OCI-LY1 (cell line): ENCODE measurements around the gene TUBA1A.

Source experiments
- CTCF ChIP-seq: fragments of 200-600 bp; sonication (generic), shearing (Covaris generic); IDR thresholded peaks from 2 replicates; pipeline ENCODE4 v1.5.1; 2017; ENCODE audit warnings: mild to moderate bottlenecking, antibody characterized with exemption, low read length, moderate library complexity, mixed read lengths
- EZH2 ChIP-seq: fragments of 200-600 bp; sonication (generic), shearing (Covaris generic); IDR thresholded peaks from 2 replicates; pipeline ENCODE4 v1.8.0; 2017; ENCODE audit warnings: borderline replicate concordance, mixed run types, mild to moderate bottlenecking, antibody characterized with exemption, low read length, moderate library complexity, mixed read lengths

GRCh38 chr12:49236423-49236822 lies 47.5 kb upstream of the TUBA1A start:
- TF ChIP-seq CTCF, result no peak
- no peak for TF ChIP-seq EZH2
